Measurements from ENCODE around the gene SHOC2.

GRCh38 chr10:110931769-110932381 is 12.5 kb downstream of the SHOC2 start:
- no peak for TF ChIP-seq DPF2 (CRISPR knock-in tag; IDR thresholded peaks at IDR 0.05; ENCODE audit: borderline replicate concordance, low read depth)
- no peak for TF ChIP-seq CTCF (CRISPR knock-in tag; IDR thresholded peaks at IDR 0.05)
- no peak for TF ChIP-seq EZH2 (conservative IDR thresholded peaks at IDR 0.05; ENCODE audit: low read depth, low read length)
- no peak for TF ChIP-seq RBM22 (optimal IDR thresholded peaks at IDR 0.05; ENCODE audit: low read length)
- TF ChIP-seq JUN (CRISPR knock-in tag; IDR thresholded peaks at IDR 0.05), result no peak
- TF ChIP-seq KDM5B (CRISPR knock-in tag; IDR thresholded peaks at IDR 0.05; ENCODE audit: borderline replicate concordance), result no peak
- TF ChIP-seq ZNF703 (CRISPR knock-in tag; IDR thresholded peaks at IDR 0.05; ENCODE audit: borderline replicate concordance), result no peak
- no peak for TF ChIP-seq ZNF407 (CRISPR knock-in tag; IDR thresholded peaks at IDR 0.05; ENCODE audit: not compliant biosample characterization)
- TF ChIP-seq, protein P1, sequence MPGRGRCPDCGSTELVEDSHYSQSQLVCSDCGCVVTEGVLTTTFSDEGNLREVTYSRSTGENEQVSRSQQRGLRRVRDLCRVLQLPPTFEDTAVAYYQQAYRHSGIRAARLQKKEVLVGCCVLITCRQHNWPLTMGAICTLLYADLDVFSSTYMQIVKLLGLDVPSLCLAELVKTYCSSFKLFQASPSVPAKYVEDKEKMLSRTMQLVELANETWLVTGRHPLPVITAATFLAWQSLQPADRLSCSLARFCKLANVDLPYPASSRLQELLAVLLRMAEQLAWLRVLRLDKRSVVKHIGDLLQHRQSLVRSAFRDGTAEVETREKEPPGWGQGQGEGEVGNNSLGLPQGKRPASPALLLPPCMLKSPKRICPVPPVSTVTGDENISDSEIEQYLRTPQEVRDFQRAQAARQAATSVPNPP (CRISPR knock-in tag; IDR thresholded peaks at IDR 0.05), result no peak
- TF ChIP-seq SP1 (IDR thresholded peaks at IDR 0.05), result no peak
- TF ChIP-seq SP1 (CRISPR knock-in tag; IDR thresholded peaks at IDR 0.05), result no peak
